Stimulated activated effector memory CD8-positive, alpha-beta T cell treated with anti-CD3 and anti-CD28 coated beads, Interleukin-12 subunit alpha, Interleukin-12 subunit beta, amount 100 ng/mL, for 72 hours (primary cell): ENCODE data around the gene THAP12.
A peak's percentile ranks its signal among the peaks of the same experiment; 100 is the strongest.
"Not testable (repeated sequence)": the region's sequence is repeated elsewhere in the genome, so short reads cannot be mapped to it uniquely, and the experiment has no call there.

Experiments
- ATAC-seq: fragments of 150-1000 bp; cut with Tn5 transposase; 2 replicates; pipeline ENCODE4 v1.10.0; 2021
- DNase-seq, 2 donors: peaks; one replicate each; pipeline ENCODE4 v3.0.0; 2021 to 2022; ENCODE audit warnings: low spot score in 2 of 2
- H3K27ac Mint-ChIP-seq: one replicate; pipeline ENCODE4 v1.8.0; 2022; ENCODE audit warnings: mild to moderate bottlenecking, mixed read lengths
- H3K36me3 Mint-ChIP-seq: one replicate; pipeline ENCODE4 v1.8.0; 2022; ENCODE audit warnings: mild to moderate bottlenecking, mixed read lengths
- H3K4me1 Mint-ChIP-seq: one replicate; pipeline ENCODE4 v1.8.0; 2022; ENCODE audit warnings: mixed read lengths
- H3K4me3 Mint-ChIP-seq: one replicate; pipeline ENCODE4 v1.8.0; 2022; ENCODE audit warnings: mild to moderate bottlenecking, mixed read lengths
- H3K9me3 Mint-ChIP-seq: one replicate; pipeline ENCODE4 v1.8.0; 2022; ENCODE audit warnings: mixed read lengths

THAP12 gene

GRCh38 chr11:76380977-76381719, at the start of gene THAP12, which contains the start of gene GVQW3:
TSS of gene THAP12 (minus strand) at chr11:76381132. CDS start at chr11:76380836, 296 bp downstream.
TSS of gene GVQW3 (plus strand) at chr11:76381323. CDS start at chr11:76381829, 506 bp downstream.
- Mint-ChIP-seq H3K4me1 (peaks cover 59% of the 10 kb centered on the region), H3K27ac (peak within 1 kb of the TSS; percentile 89), H3K9me3 (no peaks in the 10 kb centered on the region), H3K36me3 (peaks cover 7% of the 10 kb centered on the region), H3K4me3 (peak within 1 kb of the TSS; percentile 81)
- DNase-seq (peak; percentile 98), ATAC-seq (peak; percentile 87)

GRCh38 chr11:76426660-76427059, 45.7 kb upstream of the THAP12 start:
- Mint-ChIP-seq H3K4me3 (no peak overlapping the region), H3K27ac (no peak overlapping the region), H3K4me1 (peaks cover 12% of the 10 kb centered on the region), H3K36me3 (no peaks in the 10 kb centered on the region), H3K9me3 (no peaks in the 10 kb centered on the region)
- ATAC-seq (no peak), DNase-seq (no peak)

- Mint-ChIP-seq H3K9me3 (no peaks in the 10 kb centered on the region), H3K36me3 (no peaks in the 10 kb centered on the region), H3K4me1 (peaks cover 12% of the 10 kb centered on the region), H3K4me3 (no peak overlapping the region), H3K27ac (peak overlapping the region; percentile 2)
- no peak for DNase-seq
- ATAC-seq, result peak; percentile 78
Observed at GRCh38 chr11:76424891-76425290, 44.0 kb upstream of the THAP12 start.

- DNase-seq (no peak), ATAC-seq (peak; percentile 92)
- Mint-ChIP-seq H3K9me3 (no peaks in the 10 kb centered on the region), H3K4me1 (peaks cover 12% of the 10 kb centered on the region), H3K4me3 (no peak overlapping the region), H3K27ac (peak overlapping the region; percentile 2), H3K36me3 (no peaks in the 10 kb centered on the region)
Observed at GRCh38 chr11:76424379-76424778, 43.4 kb upstream of the THAP12 start.

- ATAC-seq, result no peak
- no peaks in the 10 kb centered on the region for H3K9me3 Mint-ChIP-seq
- no peak overlapping the region for H3K27ac Mint-ChIP-seq
- DNase-seq, result no peak
- H3K36me3 Mint-ChIP-seq, result no peaks in the 10 kb centered on the region
- H3K4me3 Mint-ChIP-seq, result no peak overlapping the region
- H3K4me1 Mint-ChIP-seq, result peaks cover 9% of the 10 kb centered on the region
Observed at GRCh38 chr11:76419896-76420295, 39.0 kb upstream of the THAP12 start.

GRCh38 chr11:76415073-76415472, 34.1 kb upstream of the THAP12 start:
- Mint-ChIP-seq H3K27ac (no peak overlapping the region), H3K4me3 (no peak overlapping the region), H3K36me3 (no peaks in the 10 kb centered on the region), H3K9me3 (no peaks in the 10 kb centered on the region), H3K4me1 (no peaks in the 10 kb centered on the region)
- DNase-seq (no peak), ATAC-seq (peak; percentile 26)

GRCh38 chr11:76410851-76411357, 30.0 kb upstream of the THAP12 start:
- Mint-ChIP-seq H3K4me1 (no peaks in the 10 kb centered on the region), H3K9me3 (no peaks in the 10 kb centered on the region), H3K4me3 (no peak overlapping the region), H3K36me3 (no peaks in the 10 kb centered on the region), H3K27ac (no peak overlapping the region)
- ATAC-seq (no peak), DNase-seq (no peak)

- Mint-ChIP-seq H3K27ac (no peak overlapping the region), H3K36me3 (no peaks in the 10 kb centered on the region), H3K9me3 (no peaks in the 10 kb centered on the region), H3K4me1 (no peaks in the 10 kb centered on the region), H3K4me3 (no peak overlapping the region)
- DNase-seq (no peak), ATAC-seq (no peak)
Observed at GRCh38 chr11:76408171-76408965, 27.4 kb upstream of the THAP12 start.

- no peak overlapping the region for H3K4me3 Mint-ChIP-seq
- no peak overlapping the region for H3K27ac Mint-ChIP-seq
- H3K4me1 Mint-ChIP-seq, result no peaks in the 10 kb centered on the region
- DNase-seq (no peak), ATAC-seq (no peak)
- H3K9me3 Mint-ChIP-seq, result no peaks in the 10 kb centered on the region
- H3K36me3 Mint-ChIP-seq, result no peaks in the 10 kb centered on the region
Observed at GRCh38 chr11:76406359-76406758, 25.4 kb upstream of the THAP12 start.

- not testable (repeated sequence) for H3K9me3 Mint-ChIP-seq, H3K4me1 Mint-ChIP-seq, H3K36me3 Mint-ChIP-seq, DNase-seq, ATAC-seq, H3K4me3 Mint-ChIP-seq, H3K27ac Mint-ChIP-seq
Observed at GRCh38 chr11:76401484-76401883, 20.6 kb upstream of the THAP12 start.

GRCh38 chr11:76400967-76401366, 20.0 kb upstream of the THAP12 start:
- Mint-ChIP-seq H3K9me3 (no peaks in the 10 kb centered on the region), H3K27ac (no peak overlapping the region), H3K4me1 (no peaks in the 10 kb centered on the region), H3K4me3 (no peak overlapping the region), H3K36me3 (no peaks in the 10 kb centered on the region)
- DNase-seq (no peak), ATAC-seq (no peak)

GRCh38 chr11:76397383-76397782, 16.5 kb upstream of the THAP12 start:
- no peaks in the 10 kb centered on the region for H3K4me1 Mint-ChIP-seq
- DNase-seq (no peak), ATAC-seq (no peak)
- H3K36me3 Mint-ChIP-seq, result no peaks in the 10 kb centered on the region
- no peaks in the 10 kb centered on the region for H3K9me3 Mint-ChIP-seq
- H3K4me3 Mint-ChIP-seq, result no peak overlapping the region
- no peak overlapping the region for H3K27ac Mint-ChIP-seq

- Mint-ChIP-seq H3K4me1 (no peaks in the 10 kb centered on the region), H3K27ac (no peak overlapping the region), H3K36me3 (no peaks in the 10 kb centered on the region), H3K4me3 (no peak overlapping the region), H3K9me3 (no peaks in the 10 kb centered on the region)
- ATAC-seq, result no peak
- DNase-seq, result no peak
Observed at GRCh38 chr11:76395296-76395695, 14.4 kb upstream of the THAP12 start.

- ATAC-seq, result no peak
- Mint-ChIP-seq H3K36me3 (no peaks in the 10 kb centered on the region), H3K4me3 (no peak overlapping the region), H3K27ac (no peak overlapping the region), H3K4me1 (no peaks in the 10 kb centered on the region), H3K9me3 (no peaks in the 10 kb centered on the region)
- no peak for DNase-seq
Observed at GRCh38 chr11:76394411-76394810, 13.5 kb upstream of the THAP12 start.

- Mint-ChIP-seq H3K9me3 (no peaks in the 10 kb centered on the region), H3K4me3 (no peak overlapping the region), H3K4me1 (no peaks in the 10 kb centered on the region), H3K36me3 (no peaks in the 10 kb centered on the region), H3K27ac (no peak overlapping the region)
- ATAC-seq (no peak), DNase-seq (no peak)
Observed at GRCh38 chr11:76392870-76393269, 11.9 kb upstream of the THAP12 start.
